Measurements from ENCODE around the gene COL6A3.
"Not testable (repeated sequence)": the region's sequence is repeated elsewhere in the genome, so short reads cannot be mapped to it uniquely, and the experiment has no call there.

COL6A3 gene

DNA sequence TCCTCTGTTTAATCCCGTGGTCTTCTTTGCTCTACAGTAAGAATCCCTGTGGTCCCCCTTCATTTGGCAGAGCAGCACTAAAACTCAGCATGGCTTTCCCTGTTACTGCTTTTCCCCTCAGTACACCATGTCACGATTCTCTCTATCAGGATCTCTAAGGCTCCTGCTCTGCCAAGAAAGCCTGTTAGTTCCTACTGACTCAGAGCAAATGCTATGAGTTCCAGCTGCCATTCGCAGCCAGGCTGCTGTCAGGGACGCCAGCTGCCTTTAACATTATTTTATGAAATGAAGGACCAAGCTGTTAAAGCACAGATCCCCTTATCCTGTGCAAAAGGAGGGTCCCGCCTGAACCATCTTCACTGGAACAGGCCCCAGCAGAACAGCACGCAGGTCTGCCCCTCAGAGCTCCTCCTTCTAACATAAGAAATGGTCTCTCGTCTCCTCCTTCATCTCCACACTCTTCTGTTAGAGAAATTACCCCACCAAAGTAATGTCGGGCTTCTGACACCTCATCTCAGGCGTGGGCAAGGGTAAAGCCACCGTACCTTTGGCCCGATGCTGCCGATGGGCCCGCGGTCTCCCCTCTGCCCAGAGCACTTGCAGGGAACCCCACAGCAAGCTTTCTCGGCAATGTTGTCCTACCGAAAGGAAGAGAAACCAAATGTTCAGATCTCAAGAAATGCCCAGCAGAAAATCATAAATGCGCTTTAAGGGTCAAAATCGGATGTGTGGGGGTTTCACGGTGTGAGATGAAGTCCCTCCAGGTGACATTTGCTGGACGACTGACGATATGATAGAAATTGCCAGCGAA lies 52.6 kb downstream of the COL6A3 start:
- no peak for DNase-seq (ENCODE audit: extremely low read depth, low read depth)
- TF ChIP-seq, protein P1, sequence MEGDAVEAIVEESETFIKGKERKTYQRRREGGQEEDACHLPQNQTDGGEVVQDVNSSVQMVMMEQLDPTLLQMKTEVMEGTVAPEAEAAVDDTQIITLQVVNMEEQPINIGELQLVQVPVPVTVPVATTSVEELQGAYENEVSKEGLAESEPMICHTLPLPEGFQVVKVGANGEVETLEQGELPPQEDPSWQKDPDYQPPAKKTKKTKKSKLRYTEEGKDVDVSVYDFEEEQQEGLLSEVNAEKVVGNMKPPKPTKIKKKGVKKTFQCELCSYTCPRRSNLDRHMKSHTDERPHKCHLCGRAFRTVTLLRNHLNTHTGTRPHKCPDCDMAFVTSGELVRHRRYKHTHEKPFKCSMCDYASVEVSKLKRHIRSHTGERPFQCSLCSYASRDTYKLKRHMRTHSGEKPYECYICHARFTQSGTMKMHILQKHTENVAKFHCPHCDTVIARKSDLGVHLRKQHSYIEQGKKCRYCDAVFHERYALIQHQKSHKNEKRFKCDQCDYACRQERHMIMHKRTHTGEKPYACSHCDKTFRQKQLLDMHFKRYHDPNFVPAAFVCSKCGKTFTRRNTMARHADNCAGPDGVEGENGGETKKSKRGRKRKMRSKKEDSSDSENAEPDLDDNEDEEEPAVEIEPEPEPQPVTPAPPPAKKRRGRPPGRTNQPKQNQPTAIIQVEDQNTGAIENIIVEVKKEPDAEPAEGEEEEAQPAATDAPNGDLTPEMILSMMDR (IDR thresholded peaks at IDR 0.05; ENCODE audit: low read depth, low read length, missing control alignments): no peak
- no peak overlapping the region for H3K4me3 ChIP-seq (replicated peaks; ENCODE audit: low read depth, low read length)

DNA sequence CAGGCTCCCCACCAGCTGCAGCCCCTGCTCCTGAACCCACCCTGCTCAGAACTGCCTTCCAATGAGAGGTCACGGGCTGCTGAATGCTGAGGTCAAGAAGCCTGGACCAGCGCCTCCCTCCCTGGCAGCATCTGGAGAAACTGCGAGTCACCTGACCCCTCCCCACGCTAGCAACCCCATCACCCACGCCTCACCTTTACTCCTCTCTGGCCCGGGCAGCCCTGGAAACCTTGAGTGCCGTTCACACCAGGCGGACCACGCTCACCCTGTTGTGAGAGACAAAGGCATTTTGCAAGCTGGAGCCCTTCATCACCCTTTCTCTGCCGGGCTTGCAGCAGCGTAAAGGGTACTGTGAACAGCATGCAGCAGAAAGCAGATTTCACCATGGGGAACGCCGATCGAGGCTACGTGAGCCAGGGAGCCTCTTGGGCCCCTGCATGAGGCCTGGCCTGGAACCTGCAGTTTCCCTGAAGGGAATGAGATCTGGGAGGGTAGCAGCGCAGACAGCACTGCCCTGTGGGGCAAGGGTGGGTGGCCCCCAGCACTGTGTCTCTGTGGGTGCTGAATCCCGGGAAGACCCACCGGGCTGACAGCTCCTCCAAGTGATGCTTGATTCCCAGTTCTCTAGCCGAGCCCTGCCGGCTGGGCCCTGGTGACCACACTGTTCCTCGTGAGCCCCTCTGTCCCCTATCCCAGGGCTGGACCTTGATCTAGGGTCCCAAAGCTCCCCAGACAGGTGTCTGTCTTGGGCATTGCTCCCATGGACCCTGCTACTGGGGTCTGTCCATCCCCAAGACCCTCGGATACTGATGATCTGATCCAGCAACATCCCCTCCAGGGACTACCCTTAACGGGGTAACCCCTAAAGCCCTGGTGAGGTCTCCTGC lies 53.8 kb downstream of the COL6A3 start:
- TF ChIP-seq, protein P1 (IDR thresholded peaks at IDR 0.05; ENCODE audit: low read depth, low read length, missing control alignments): no peak
- no peak overlapping the region for H3K4me3 ChIP-seq (replicated peaks; ENCODE audit: low read depth, low read length)
- DNase-seq (ENCODE audit: extremely low read depth, low read depth): no peak

DNA sequence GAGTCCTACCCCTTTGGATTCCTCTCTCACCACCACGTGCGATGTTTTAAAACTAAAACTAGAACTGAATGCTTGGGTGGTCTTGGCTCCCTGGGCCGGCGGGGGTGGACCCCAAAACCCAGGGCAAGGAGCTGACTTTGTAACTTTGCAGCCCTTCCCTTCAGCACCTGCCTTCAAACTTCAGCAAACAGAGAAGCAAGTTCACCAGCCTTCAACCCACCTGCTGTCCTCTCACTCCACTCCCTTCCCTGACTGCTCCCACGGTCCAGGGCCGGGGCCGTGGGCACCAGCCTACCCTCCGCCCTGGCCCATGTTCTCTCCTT lies 54.5 kb downstream of the COL6A3 start:
- TF ChIP-seq, protein P1 (IDR thresholded peaks at IDR 0.05; ENCODE audit: low read depth, low read length, missing control alignments): no peak
- DNase-seq (ENCODE audit: extremely low read depth, low read depth): no peak
- no peak overlapping the region for H3K4me3 ChIP-seq (replicated peaks; ENCODE audit: low read depth, low read length)

DNA sequence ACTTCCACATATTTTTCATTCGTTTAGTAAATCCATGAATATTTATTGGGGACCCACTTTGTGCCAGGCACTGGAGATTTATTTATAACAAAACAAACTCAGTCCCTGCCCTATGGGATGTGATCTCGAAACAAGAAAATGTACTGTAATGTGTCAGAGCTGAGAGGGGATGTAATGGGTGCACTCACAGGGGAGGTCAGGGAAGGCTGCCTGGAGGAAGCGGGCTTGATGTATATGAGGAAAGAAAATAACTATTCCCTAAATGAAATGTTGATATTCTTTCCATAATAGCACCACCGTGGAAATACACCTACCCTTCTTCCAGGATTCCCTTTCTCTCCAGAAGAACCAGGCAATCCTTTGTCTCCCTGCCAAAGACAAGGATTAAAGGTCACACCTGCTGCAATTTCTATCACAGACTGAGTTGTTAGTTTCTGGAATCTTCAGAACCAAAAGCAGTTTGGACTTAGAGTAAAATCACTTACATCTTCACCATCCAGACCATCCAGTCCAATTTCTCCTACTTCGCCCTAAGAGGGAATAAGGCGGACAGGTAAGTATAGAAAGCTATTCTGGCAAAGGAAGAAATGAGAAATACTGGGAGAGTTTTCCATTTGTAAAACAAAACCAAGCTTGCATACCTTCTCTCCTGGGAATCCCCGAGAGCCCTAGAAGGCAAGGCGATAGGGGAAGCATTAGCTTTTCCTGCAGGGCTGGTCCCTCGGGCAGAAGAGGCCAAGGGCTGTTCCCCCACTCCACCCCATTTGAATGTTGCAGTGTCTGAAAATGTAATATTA lies 55.0 kb downstream of the COL6A3 start:
- DNase-seq (ENCODE audit: extremely low read depth, low read depth): no peak
- H3K4me3 ChIP-seq (replicated peaks; ENCODE audit: low read depth, low read length): no peak overlapping the region

DNA sequence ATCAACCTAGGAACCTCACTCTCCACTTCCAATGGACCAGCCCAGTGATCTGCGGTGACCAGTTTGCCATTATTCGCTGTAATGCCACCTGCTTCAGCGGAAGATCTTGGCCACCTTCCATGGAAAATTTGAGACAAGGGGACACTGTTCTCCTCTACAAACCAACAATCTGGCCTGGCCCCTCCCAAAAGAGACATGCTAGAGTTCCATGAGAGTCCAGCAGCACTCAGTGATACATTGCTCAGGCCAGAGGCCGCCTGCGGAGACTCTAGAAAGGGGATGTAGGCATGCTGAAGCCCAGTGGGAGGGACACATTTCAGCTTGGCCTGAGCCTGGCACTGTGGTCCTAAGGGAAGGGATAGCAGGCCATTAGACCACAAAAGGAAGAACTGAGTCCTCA lies 58.3 kb downstream of the COL6A3 start:
- TF ChIP-seq, protein P1 (IDR thresholded peaks at IDR 0.05; ENCODE audit: low read depth, low read length, missing control alignments): no peak
- H3K4me3 ChIP-seq (replicated peaks; ENCODE audit: low read depth, low read length): no peak overlapping the region
- DNase-seq (ENCODE audit: extremely low read depth, low read depth): no peak

More for the DNA sequence above, 55.0 kb downstream of the COL6A3 start:
- TF ChIP-seq, protein P1 (IDR thresholded peaks at IDR 0.05; ENCODE audit: low read depth, low read length, missing control alignments): no peak

- TF ChIP-seq, protein P1 (IDR thresholded peaks at IDR 0.05; ENCODE audit: low read depth, low read length, missing control alignments): no peak
- no peak overlapping the region for H3K4me3 ChIP-seq (replicated peaks; ENCODE audit: low read depth, low read length)
- DNase-seq (ENCODE audit: extremely low read depth, low read depth): no peak
Observed at GRCh38 chr2:237354892-237355291, 59.1 kb downstream of the COL6A3 start.

DNA sequence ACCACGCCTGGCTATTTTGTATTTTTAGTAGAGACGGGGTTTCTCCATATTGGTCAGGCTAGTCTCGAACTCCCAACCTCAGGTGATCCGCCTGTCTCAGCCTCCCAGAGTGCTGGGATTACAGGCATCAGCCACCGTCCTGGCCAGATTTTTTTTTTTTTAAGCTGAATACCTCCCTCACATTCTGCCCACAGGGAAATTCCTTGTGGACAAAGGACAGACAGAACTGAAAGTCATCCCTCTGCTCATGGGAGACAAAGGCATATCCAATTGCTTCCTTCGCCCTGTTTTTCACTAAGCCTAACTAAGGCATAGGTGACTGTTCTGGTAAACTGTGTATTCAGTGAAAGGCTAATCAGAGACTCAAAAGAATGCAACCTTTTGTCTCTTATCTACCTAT lies 59.8 kb downstream of the COL6A3 start:
- not testable (repeated sequence) for H3K4me3 ChIP-seq (replicated peaks; ENCODE audit: low read depth, low read length); DNase-seq (ENCODE audit: extremely low read depth, low read depth)
